Panc1 (cell line): Measurements from ENCODE around the gene FOXN4. TPM values are rescaled to one million over a fixed set of nuclear protein-coding genes. Genes with fewer than 3 reads are reported as not detected.

Experiments used
- ATAC-seq: fragments of 200-7000 bp; cut with Tn5 transposase; 2 replicates; pipeline ENCODE4 v1.9.1; 2020; ENCODE audit warnings: mild to moderate bottlenecking, moderate library complexity
- BruUV-seq: library from RNA; stranded (reverse); fragments of 400-500 nt; replicated peaks from 2 replicates; lab custom pipeline; 2021; lab: Mats Ljungman, UMichigan
- CTCF ChIA-PET: fragments of 300-600 bp; sonication (Branson Sonifier 250); formaldehyde crosslinking; loops from one replicate; lab custom pipeline; 2022; ENCODE audit warnings: antibody characterized with exemption; lab: Charles Lee
- POLR2A ChIA-PET: fragments of 300-600 bp; sonication (Branson Sonifier 250); formaldehyde crosslinking; loops from one replicate; lab custom pipeline; 2022; ENCODE audit warnings: antibody characterized with exemption; lab: Charles Lee
- DNase-seq: peaks from one replicate; pipeline ENCODE4 v3.0.0-alpha.2; 2010; ENCODE audit warnings: low read depth, low spot score
- H3K27ac ChIP-seq: 2 replicates; pipeline ENCODE4 v1.5.1; 2011; ENCODE audit warnings: mild to moderate bottlenecking, low read length, inconsistent platforms
- H3K27me3 ChIP-seq: fragments of 200-500 bp; sonication (Bioruptor generic); 2 replicates; pipeline ENCODE4 v1.6.0; 2014; ENCODE audit warnings: low read length, inconsistent platforms; ENCODE audit not compliant: control insufficient read depth, insufficient read depth
- H3K36me3 ChIP-seq: fragments of 200-500 bp; sonication (Bioruptor generic); 2 replicates; pipeline ENCODE4 v1.5.1; 2014; ENCODE audit warnings: inconsistent platforms, mild to moderate bottlenecking, low read length, moderate library complexity; ENCODE audit not compliant: control insufficient read depth, insufficient read depth
- H3K4me1 ChIP-seq: 2 replicates; pipeline ENCODE4 v1.5.1; 2011; ENCODE audit warnings: inconsistent platforms, mild to moderate bottlenecking, low read length, moderate library complexity; ENCODE audit not compliant: control insufficient read depth, insufficient read depth
- H3K4me3 ChIP-seq, 2 experiments: 2 replicates each; pipeline ENCODE4 v1.5.1; 2011 to 2012; ENCODE audit warnings: low read depth in 2 of 2, low read length in 2 of 2, mild to moderate bottlenecking in 2 of 2, inconsistent platforms in 1 of 2, moderate library complexity in 1 of 2
- H3K9me3 ChIP-seq: fragments of 200-500 bp; sonication (Bioruptor generic); 2 replicates; pipeline ENCODE4 v1.5.1; 2014; ENCODE audit warnings: low read depth, mild to moderate bottlenecking, inconsistent platforms, low read length, moderate library complexity; ENCODE audit not compliant: control insufficient read depth, insufficient read depth
- POLR2AphosphoS5 ChIP-seq: IDR thresholded peaks from 2 replicates; pipeline ENCODE4 v1.6.1; 2012; ENCODE audit warnings: mild to moderate bottlenecking, low read depth, low read length, moderate library complexity
- SIN3A ChIP-seq: IDR thresholded peaks from 2 replicates; pipeline ENCODE4 v1.6.1; 2012; ENCODE audit warnings: low read depth, mild to moderate bottlenecking, low read length, moderate library complexity, borderline replicate concordance; ENCODE audit not compliant: insufficient read depth
- TCF7L2 ChIP-seq: IDR thresholded peaks from 2 replicates; pipeline ENCODE4 v1.6.1; 2011; ENCODE audit warnings: mild to moderate bottlenecking, low read depth, low read length, inconsistent platforms
- in situ Hi-C: cut with HindIII; loops from 2 replicates; pipeline ENCODE4 v1.10.0; 2016; ENCODE audit warnings: low sequenced_read_pairs, low pct_unique_long_range_greater_than_20kb
- intact Hi-C: fragments of 100-400 bp; cut with micrococcal nuclease; formaldehyde crosslinking; loops from one replicate; pipeline ENCODE4 v1.10.0; 2022; ENCODE audit not compliant: unreplicated experiment
- total RNA-seq: library from RNA; stranded (reverse); gene quantifications from one replicate; pipeline ENCODE4 v1.2.1, GENCODE V29; 2021; ENCODE audit not compliant: unreplicated experiment
- TF ChIP-seq, protein P1 (sequence below): fragments of 450-650 bp; IDR thresholded peaks from 2 replicates; pipeline ENCODE4 v1.5.1; 2017; ENCODE audit warnings: mild to moderate bottlenecking
- TF ChIP-seq, protein P2 (sequence below), 2 experiments: IDR thresholded peaks; 2 replicates each; pipeline ENCODE4 v1.6.1; 2011 to 2012; ENCODE audit warnings: low read depth in 2 of 2, control low read depth in 1 of 2, low read length in 1 of 2, mild to moderate bottlenecking in 1 of 2, moderate library complexity in 1 of 2; ENCODE audit not compliant: insufficient read depth in 1 of 2

Gene FOXN4
- total RNA-seq, 1 experiment from 2014 or later: 0.08 TPM

DNA sequence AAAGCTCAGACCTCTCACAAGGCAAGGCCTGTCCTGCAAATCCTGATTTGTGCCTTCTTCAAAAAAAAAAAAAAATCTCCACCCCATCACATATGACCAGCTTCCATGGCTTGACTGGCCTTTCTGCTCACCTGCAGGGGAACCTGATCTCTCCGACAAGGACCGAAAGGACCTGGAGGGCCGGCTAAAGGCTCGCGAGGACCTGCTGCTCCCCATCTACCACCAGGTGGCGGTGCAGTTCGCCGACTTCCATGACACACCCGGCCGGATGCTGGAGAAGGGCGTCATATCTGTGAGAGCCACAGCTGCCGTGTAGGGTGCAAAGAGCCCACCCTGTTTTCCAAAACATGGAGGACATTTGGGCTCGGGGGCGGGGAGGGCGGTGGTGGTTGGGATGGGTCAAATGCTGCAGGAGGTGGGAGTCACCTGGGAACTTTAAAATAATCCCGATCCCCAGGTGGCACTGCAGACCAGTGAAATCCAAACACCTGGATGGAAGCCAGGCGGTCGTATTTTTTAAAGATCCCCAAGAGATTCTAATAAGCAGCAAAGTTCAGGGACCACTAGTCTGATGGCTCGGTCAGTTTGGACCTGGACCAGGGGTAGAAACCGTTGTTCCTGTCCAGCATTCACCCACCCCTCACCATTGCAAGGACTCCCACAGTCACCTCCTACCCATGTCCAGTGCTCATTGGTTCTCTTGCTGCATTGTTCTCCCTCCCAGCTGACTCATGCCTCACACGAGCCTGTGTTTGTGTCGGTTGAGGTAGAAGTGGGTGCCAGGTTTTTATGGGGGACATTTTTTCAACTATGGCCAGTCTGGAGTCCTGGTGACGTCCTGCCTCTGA is 44.8 kb downstream of the FOXN4 start:
- ATAC-seq: peak; percentile 97
- Histone ChIP-seq H3K27me3 (no peaks in the 10 kb centered on the region), H3K4me1 (0 out of 2 replicates have a peak, but pooled peaks cover 6% of the 10 kb centered on the region), H3K36me3 (no peaks in the 10 kb centered on the region), H3K9me3 (no peaks in the 10 kb centered on the region), H3K27ac (no peak overlapping the region), H3K4me3 (peak overlapping the region in 1 of 2 experiments; percentile 13; a peak in 1 of 4 replicates)
- DNase-seq: peak; percentile 28
- ChIA-PET CTCF (interaction anchor here (0.6 to 3.4 kb wide), 11 partner anchors 65 to 1167 kb away, joined by 3 to 31 read pairs (median 6); no protein-coding TSS in a partner anchor), POLR2A (interaction anchor here (0.5 kb wide), 1 partner anchor 10 kb away, joined by 4 read pairs; no protein-coding TSS in a partner anchor)
- in situ Hi-C loops: no loop called here
- intact Hi-C loops: loop anchor here (1.0 kb wide), 1 partner anchor 121 kb away; no protein-coding TSS in a partner anchor
- TF ChIP-seq TCF7L2: no peak
- TF ChIP-seq, protein P1, sequence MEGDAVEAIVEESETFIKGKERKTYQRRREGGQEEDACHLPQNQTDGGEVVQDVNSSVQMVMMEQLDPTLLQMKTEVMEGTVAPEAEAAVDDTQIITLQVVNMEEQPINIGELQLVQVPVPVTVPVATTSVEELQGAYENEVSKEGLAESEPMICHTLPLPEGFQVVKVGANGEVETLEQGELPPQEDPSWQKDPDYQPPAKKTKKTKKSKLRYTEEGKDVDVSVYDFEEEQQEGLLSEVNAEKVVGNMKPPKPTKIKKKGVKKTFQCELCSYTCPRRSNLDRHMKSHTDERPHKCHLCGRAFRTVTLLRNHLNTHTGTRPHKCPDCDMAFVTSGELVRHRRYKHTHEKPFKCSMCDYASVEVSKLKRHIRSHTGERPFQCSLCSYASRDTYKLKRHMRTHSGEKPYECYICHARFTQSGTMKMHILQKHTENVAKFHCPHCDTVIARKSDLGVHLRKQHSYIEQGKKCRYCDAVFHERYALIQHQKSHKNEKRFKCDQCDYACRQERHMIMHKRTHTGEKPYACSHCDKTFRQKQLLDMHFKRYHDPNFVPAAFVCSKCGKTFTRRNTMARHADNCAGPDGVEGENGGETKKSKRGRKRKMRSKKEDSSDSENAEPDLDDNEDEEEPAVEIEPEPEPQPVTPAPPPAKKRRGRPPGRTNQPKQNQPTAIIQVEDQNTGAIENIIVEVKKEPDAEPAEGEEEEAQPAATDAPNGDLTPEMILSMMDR: peak; percentile 96
- TF ChIP-seq, protein P2, sequence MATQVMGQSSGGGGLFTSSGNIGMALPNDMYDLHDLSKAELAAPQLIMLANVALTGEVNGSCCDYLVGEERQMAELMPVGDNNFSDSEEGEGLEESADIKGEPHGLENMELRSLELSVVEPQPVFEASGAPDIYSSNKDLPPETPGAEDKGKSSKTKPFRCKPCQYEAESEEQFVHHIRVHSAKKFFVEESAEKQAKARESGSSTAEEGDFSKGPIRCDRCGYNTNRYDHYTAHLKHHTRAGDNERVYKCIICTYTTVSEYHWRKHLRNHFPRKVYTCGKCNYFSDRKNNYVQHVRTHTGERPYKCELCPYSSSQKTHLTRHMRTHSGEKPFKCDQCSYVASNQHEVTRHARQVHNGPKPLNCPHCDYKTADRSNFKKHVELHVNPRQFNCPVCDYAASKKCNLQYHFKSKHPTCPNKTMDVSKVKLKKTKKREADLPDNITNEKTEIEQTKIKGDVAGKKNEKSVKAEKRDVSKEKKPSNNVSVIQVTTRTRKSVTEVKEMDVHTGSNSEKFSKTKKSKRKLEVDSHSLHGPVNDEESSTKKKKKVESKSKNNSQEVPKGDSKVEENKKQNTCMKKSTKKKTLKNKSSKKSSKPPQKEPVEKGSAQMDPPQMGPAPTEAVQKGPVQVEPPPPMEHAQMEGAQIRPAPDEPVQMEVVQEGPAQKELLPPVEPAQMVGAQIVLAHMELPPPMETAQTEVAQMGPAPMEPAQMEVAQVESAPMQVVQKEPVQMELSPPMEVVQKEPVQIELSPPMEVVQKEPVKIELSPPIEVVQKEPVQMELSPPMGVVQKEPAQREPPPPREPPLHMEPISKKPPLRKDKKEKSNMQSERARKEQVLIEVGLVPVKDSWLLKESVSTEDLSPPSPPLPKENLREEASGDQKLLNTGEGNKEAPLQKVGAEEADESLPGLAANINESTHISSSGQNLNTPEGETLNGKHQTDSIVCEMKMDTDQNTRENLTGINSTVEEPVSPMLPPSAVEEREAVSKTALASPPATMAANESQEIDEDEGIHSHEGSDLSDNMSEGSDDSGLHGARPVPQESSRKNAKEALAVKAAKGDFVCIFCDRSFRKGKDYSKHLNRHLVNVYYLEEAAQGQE (IDR thresholded peaks at IDR 0.05; ENCODE audit: insufficient read depth in 1 of 2, low read depth in 2 of 2, low read length in 1 of 2): no peak
- no peak for TF ChIP-seq SIN3A
- TF ChIP-seq POLR2AphosphoS5: no peak
- BruUV-seq: no TSS peak

DNA sequence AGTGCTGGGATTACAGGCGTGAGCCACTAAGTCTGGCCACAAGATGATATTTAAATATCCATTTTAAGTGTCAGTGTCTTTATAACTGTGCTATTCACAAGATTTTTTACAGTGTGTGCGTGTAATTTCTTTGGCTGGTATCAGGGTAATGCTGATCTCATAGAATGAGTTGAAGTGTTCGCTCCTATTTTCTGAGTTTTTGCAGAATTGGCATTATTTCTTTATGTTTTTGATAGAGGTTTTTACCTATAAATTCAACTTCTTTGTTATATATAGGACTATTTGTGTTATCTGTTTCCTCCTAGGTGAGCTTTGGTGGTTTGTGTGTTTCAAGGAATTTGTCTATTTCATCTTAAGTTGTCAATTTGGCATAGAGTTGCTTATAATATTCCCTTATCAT is 45.6 kb downstream of the FOXN4 start:
- DNase-seq (no peak), ATAC-seq (no peak)
- H3K4me1 ChIP-seq: 0 out of 2 replicates have a peak, but pooled peaks cover 6% of the 10 kb centered on the region
- no TSS peak for BruUV-seq
- in situ Hi-C loops (no loop called here), intact Hi-C loops (no loop called here)
- ChIA-PET CTCF (interaction anchor here (0.6 to 3.4 kb wide), 8 partner anchors 66 to 1168 kb away, joined by 3 to 31 read pairs (median 6); no protein-coding TSS in a partner anchor), POLR2A (no interaction called here)
- no peak overlapping the region for H3K4me3 ChIP-seq
- TF ChIP-seq TCF7L2 (no peak), POLR2AphosphoS5 (no peak), SIN3A (no peak)
- TF ChIP-seq, protein P1: no peak
- TF ChIP-seq, protein P2 (IDR thresholded peaks at IDR 0.05; ENCODE audit: insufficient read depth in 1 of 2, low read depth in 2 of 2, low read length in 1 of 2): no peak
- no peaks in the 10 kb centered on the region for H3K9me3 ChIP-seq
- H3K27ac ChIP-seq: no peak overlapping the region
- no peaks in the 10 kb centered on the region for H3K27me3 ChIP-seq
- H3K36me3 ChIP-seq: no peaks in the 10 kb centered on the region
